ENCODE data around the gene MUC6.

Gene MUC6

DNA sequence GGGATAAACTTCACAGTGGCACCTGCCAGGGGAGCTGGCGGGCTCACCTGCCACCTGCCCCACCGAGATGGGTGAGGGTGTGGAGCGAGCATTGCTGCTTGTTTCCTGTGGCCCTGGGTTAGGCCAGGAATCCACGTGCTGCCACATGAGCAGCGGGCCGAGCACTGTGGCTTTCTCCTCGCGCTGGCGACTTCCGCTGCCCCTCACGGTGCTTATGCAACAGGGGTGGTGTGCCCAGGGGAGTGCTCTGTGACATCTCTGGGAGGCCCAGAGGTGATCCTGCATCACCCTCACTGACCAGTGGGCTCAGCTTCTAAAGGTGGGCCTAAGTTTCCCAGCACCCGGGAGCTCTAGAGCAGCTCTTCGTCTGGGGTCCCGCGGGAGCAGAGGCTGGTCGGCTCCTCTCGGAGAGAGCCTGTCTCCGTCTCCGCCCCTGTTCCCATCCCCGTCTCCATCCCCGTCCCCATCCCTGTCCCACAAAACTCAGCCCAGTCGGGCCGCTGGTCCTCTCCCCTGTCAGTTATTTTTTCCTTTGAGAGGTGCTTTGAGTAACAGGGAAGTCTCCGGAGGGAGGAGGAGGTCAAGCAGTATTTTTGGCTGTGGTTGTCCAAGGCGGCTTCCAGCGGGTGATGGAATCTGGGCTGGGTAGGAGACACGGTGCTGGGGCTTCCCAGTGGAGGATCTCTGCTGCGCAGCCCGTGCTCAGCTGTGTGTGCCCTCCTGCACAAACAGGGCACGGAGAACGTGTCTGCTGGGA lies 68.3 kb downstream of the MUC6 start:
- DNase-seq (ENCODE audit: low read depth, low spot score): no peak

- no peak for DNase-seq (ENCODE audit: low read depth, low spot score)
Measured at GRCh38 chr11:965206-965775, 71.2 kb downstream of the MUC6 start.

DNA sequence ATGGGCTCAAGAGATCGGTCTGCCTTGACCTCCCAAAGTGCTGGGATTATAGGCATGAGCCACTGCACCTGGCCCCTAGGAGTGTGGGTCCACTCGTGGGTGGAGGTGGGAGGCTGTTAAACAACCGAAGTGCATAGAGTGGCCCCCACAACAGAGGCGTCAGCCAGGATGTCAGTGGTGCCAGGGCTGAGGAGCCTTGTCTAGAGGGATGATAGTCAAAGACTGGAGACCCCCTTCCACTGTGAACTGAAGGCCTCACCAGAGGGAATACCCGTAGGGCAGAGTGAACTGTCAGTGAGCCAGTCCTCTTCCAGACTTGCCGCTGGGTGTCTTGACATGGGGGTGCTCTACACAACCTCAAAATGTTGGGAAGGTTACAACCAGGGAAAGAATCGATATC lies 72.7 kb downstream of the MUC6 start:
- no peak for DNase-seq (ENCODE audit: low read depth, low spot score)
